Thyroid gland (tissue), 4 donors: Measurements from ENCODE around the gene CTPS1. TPM values are rescaled to one million over a fixed set of nuclear protein-coding genes. Genes with fewer than 3 reads are reported as not detected.

ENCODE experiments used
- DNase-seq, 2 donors: peaks; one replicate each; pipeline ENCODE4 v3.0.0-alpha.2; 2019
- H3K27ac ChIP-seq, 3 donors: fragments of 200-600 bp; sonication (generic); 1 replicate in 2 of 3; 2 replicates in 1 of 3; pipeline ENCODE4 v1.5.1; 2016 to 2019; ENCODE audit warnings: mild to moderate bottlenecking in 1 of 3, moderate library complexity in 1 of 3
- H3K27me3 ChIP-seq: fragments of 200-600 bp; sonication (generic); one replicate; pipeline ENCODE4 v1.5.1; 2019
- H3K36me3 ChIP-seq, 2 donors: fragments of 200-600 bp; sonication (generic); one replicate each; pipeline ENCODE4 v1.5.1; 2016 to 2019
- H3K4me1 ChIP-seq, 2 donors: fragments of 200-600 bp; sonication (generic); one replicate each; pipeline ENCODE4 v1.5.1; 2017 to 2019
- H3K4me3 ChIP-seq, 3 donors: fragments of 200-600 bp; sonication (generic); replicated peaks in 1 of 3; 1 replicate in 2 of 3; 2 replicates in 1 of 3; pipeline ENCODE4 v1.5.1; 2016; ENCODE audit warnings: mild to moderate bottlenecking in 1 of 3
- H3K9me3 ChIP-seq: fragments of 200-600 bp; sonication (generic); one replicate; pipeline ENCODE4 v1.5.1; 2017
- CTCF ChIP-seq, 6 experiments: fragments of 200-600 bp in 3 of 6; fragments of 450-650 bp in 3 of 6; sonication (generic) in 3 of 6; IDR thresholded peaks; one replicate each; pipeline ENCODE4 v1.5.1; 2016 to 2019; ENCODE audit warnings: antibody characterized with exemption in 6 of 6, mild to moderate bottlenecking in 2 of 6, inconsistent platforms in 1 of 6, moderate library complexity in 1 of 6
- POLR2A ChIP-seq, 2 donors: fragments of 450-650 bp; IDR thresholded peaks; one replicate each; pipeline ENCODE4 v1.6.1; 2017; ENCODE audit warnings: antibody characterized with exemption in 2 of 2, mild to moderate bottlenecking in 2 of 2, moderate library complexity in 1 of 2
- WGBS, 2 donors: methylation state at CpG; one replicate each; pipeline ENCODE4 v1.1.5; 2017; 5-methylcytosine and 5-hydroxymethylcytosine counted together
- intact Hi-C: fragments of 100-400 bp; cut with DNase I; formaldehyde crosslinking; loops from one replicate; pipeline ENCODE4 v1.15.1; 2023
- total RNA-seq, 4 donors: library from RNA; depleted of rRNA; stranded (reverse); fragments of >200 nt; gene quantifications; one replicate each; pipeline ENCODE4 v1.2.3, GENCODE V29; 2016

CTPS1 gene
- total RNA-seq, 4 donors from 2014 or later, result 10.1 to 20.3 (median 11.8) TPM

GRCh38 chr1:40965531-40965930 is 14.0 kb upstream of the CTPS1 start:
- Histone ChIP-seq H3K27ac (no peak overlapping the region), H3K36me3 (no peaks in the 10 kb centered on the region), H3K4me1 (peaks cover 0 to 12% of the 10 kb centered on the region in 2 donors), H3K4me3 (no peak overlapping the region), H3K27me3 (no peaks in the 10 kb centered on the region), H3K9me3 (no peaks in the 10 kb centered on the region)
- 69 to 72% methylated on average over 10 of the region's 10 CpGs for WGBS, 2 donors
- TF ChIP-seq POLR2A (IDR thresholded peaks at IDR 0.05) (no peak), CTCF (IDR thresholded peaks at IDR 0.05) (no peak)
- no peak for DNase-seq
- intact Hi-C loops, result no loop called here

GRCh38 chr1:40966417-40966816 is 13.1 kb upstream of the CTPS1 start:
- H3K9me3 ChIP-seq, result no peaks in the 10 kb centered on the region
- H3K27ac ChIP-seq, result no peak overlapping the region
- no peaks in the 10 kb centered on the region for H3K27me3 ChIP-seq
- DNase-seq, result no peak
- no peaks in the 10 kb centered on the region for H3K36me3 ChIP-seq
- WGBS, 2 donors, result 84 to 94% methylated on average over 4 of the region's 4 CpGs
- TF ChIP-seq POLR2A (IDR thresholded peaks at IDR 0.05) (no peak), CTCF (IDR thresholded peaks at IDR 0.05) (no peak)
- peaks cover 0 to 12% of the 10 kb centered on the region in 2 donors for H3K4me1 ChIP-seq
- no peak overlapping the region for H3K4me3 ChIP-seq
- intact Hi-C loops, result no loop called here

- Histone ChIP-seq H3K4me3 (no peak overlapping the region), H3K27me3 (no peaks in the 10 kb centered on the region), H3K9me3 (no peaks in the 10 kb centered on the region), H3K27ac (no peak overlapping the region), H3K36me3 (no peaks in the 10 kb centered on the region), H3K4me1 (peaks cover 0 to 12% of the 10 kb centered on the region in 2 donors)
- intact Hi-C loops, result no loop called here
- no peak for DNase-seq
- 72 to 74% methylated on average over 6 of the region's 6 CpGs for WGBS, 2 donors
- no peak for TF ChIP-seq CTCF (IDR thresholded peaks at IDR 0.05)
- no peak for TF ChIP-seq POLR2A (IDR thresholded peaks at IDR 0.05)
These were observed 10.1 kb upstream of the CTPS1 start for GRCh38 chr1:40969445-40969844.

GRCh38 chr1:40971966-40972365 is 7.5 kb upstream of the CTPS1 start:
- Histone ChIP-seq H3K36me3 (no peaks in the 10 kb centered on the region), H3K9me3 (no peaks in the 10 kb centered on the region), H3K4me1 (peaks cover 0 to 12% of the 10 kb centered on the region in 2 donors), H3K27me3 (no peaks in the 10 kb centered on the region), H3K4me3 (no peak overlapping the region), H3K27ac (no peak overlapping the region)
- DNase-seq, result no peak
- intact Hi-C loops, result no loop called here
- TF ChIP-seq CTCF (IDR thresholded peaks at IDR 0.05) (no peak), POLR2A (IDR thresholded peaks at IDR 0.05) (no peak)
- WGBS, 2 donors, result 75 to 96% methylated on average over 1 of the region's 1 CpG

GRCh38 chr1:40973912-40974311 is 5.6 kb upstream of the CTPS1 start:
- intact Hi-C loops, result no loop called here
- WGBS, 2 donors, result 69 to 73% methylated on average over 2 of the region's 2 CpGs
- H3K27me3 ChIP-seq, result no peaks in the 10 kb centered on the region
- H3K36me3 ChIP-seq, result no peaks in the 10 kb centered on the region
- DNase-seq, result no peak
- no peaks in the 10 kb centered on the region for H3K9me3 ChIP-seq
- H3K27ac ChIP-seq, result no peak overlapping the region
- H3K4me1 ChIP-seq, result peaks cover 1 to 2% of the 10 kb centered on the region in 2 donors
- H3K4me3 ChIP-seq, result no peak overlapping the region
- TF ChIP-seq CTCF (IDR thresholded peaks at IDR 0.05) (no peak), POLR2A (IDR thresholded peaks at IDR 0.05) (no peak)
